Mesothelial cell of epicardium (in vitro differentiated cells): ENCODE data around the gene RALGDS. TPM values are rescaled to one million over a fixed set of nuclear protein-coding genes. Genes with fewer than 3 reads are reported as not detected.
"Not testable (repeated sequence)": the region's sequence is repeated elsewhere in the genome, so short reads cannot be mapped to it uniquely, and the experiment has no call there.

Experiments used
- DNase-seq, 2 experiments: peaks; one replicate each; pipeline ENCODE4 v3.0.0; 2021; ENCODE audit warnings: low spot score in 2 of 2; ENCODE audit not compliant: unreplicated experiment in 2 of 2
- H3K27ac Mint-ChIP-seq: 2 replicates; pipeline ENCODE4 v1.8.0; 2021; ENCODE audit warnings: mixed read lengths
- H3K27me3 Mint-ChIP-seq: 2 replicates; pipeline ENCODE4 v1.8.0; 2021; ENCODE audit warnings: low read depth, mixed read lengths
- H3K36me3 Mint-ChIP-seq: 2 replicates; pipeline ENCODE4 v1.8.0; 2021; ENCODE audit warnings: mixed read lengths
- H3K4me1 Mint-ChIP-seq: 2 replicates; pipeline ENCODE4 v1.8.0; 2021; ENCODE audit warnings: mixed read lengths
- H3K4me3 Mint-ChIP-seq: 2 replicates; pipeline ENCODE4 v1.8.0; 2021; ENCODE audit warnings: mild to moderate bottlenecking, moderate library complexity, mixed read lengths
- H3K9me3 Mint-ChIP-seq: 2 replicates; pipeline ENCODE4 v1.8.0; 2021; ENCODE audit warnings: mixed read lengths
- CTCF ChIP-seq: fragments of 200-600 bp; sonication (generic); IDR thresholded peaks from one replicate; pipeline ENCODE4 v1.5.0; 2021; ENCODE audit warnings: antibody characterized with exemption; ENCODE audit not compliant: unreplicated experiment
- total RNA-seq: library from RNA; stranded (reverse); gene quantifications from 3 replicates; pipeline ENCODE4 v1.2.1, GENCODE V29; 2021

RALGDS gene
- total RNA-seq, 1 donor from 2014 or later: 83.5 TPM

GRCh38 chr9:133073086-133074014, 47.7 kb downstream of the RALGDS start:
- DNase-seq: no peak
- Mint-ChIP-seq H3K27ac (no peak overlapping the region), H3K4me3 (no peak overlapping the region), H3K27me3 (no peaks in the 10 kb centered on the region), H3K4me1 (peaks cover 39% of the 10 kb centered on the region), H3K9me3 (no peaks in the 10 kb centered on the region), H3K36me3 (peaks cover 3% of the 10 kb centered on the region)
- TF ChIP-seq CTCF: no peak

- not testable (repeated sequence) for H3K9me3 Mint-ChIP-seq, H3K27ac Mint-ChIP-seq, H3K36me3 Mint-ChIP-seq, H3K4me3 Mint-ChIP-seq, DNase-seq, H3K27me3 Mint-ChIP-seq
- peaks cover 38% of the 10 kb centered on the region for H3K4me1 Mint-ChIP-seq
Measured at GRCh38 chr9:133072210-133072609, 48.8 kb downstream of the RALGDS start.

DNA sequence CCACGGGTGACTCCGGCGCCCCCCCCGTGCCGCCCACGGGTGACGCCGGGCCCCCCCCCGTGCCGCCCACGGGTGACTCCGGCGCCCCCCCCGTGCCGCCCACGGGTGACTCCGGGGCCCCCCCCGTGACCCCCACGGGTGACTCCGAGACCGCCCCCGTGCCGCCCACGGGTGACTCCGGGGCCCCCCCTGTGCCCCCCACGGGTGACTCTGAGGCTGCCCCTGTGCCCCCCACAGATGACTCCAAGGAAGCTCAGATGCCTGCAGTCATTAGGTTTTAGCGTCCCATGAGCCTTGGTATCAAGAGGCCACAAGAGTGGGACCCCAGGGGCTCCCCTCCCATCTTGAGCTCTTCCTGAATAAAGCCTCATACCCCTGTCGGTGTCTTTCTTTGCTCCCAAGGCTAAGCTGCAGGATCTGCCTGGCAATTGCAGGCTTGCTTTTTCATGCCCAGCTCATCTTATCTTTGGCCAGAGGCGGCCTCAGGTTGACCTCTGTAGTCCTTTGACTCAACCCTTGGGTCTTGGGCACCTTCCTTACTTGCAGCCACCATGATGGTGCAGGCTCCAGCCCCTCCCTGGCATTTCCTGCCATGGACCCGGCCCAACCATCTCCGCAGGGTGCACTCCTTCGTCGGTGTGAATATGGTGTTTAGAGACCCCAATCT, 49.4 kb downstream of the RALGDS start:
- H3K4me3 Mint-ChIP-seq: no peak overlapping the region
- H3K4me1 Mint-ChIP-seq: peaks cover 32% of the 10 kb centered on the region
- no peak for DNase-seq
- peaks cover 3% of the 10 kb centered on the region for H3K36me3 Mint-ChIP-seq
- no peaks in the 10 kb centered on the region for H3K9me3 Mint-ChIP-seq
- H3K27ac Mint-ChIP-seq: no peak overlapping the region
- TF ChIP-seq CTCF: no peak
- no peaks in the 10 kb centered on the region for H3K27me3 Mint-ChIP-seq

GRCh38 chr9:133070985-133071384, 50.1 kb downstream of the RALGDS start:
- not testable (repeated sequence) for H3K36me3 Mint-ChIP-seq, H3K27me3 Mint-ChIP-seq, H3K27ac Mint-ChIP-seq, DNase-seq, H3K4me3 Mint-ChIP-seq, H3K9me3 Mint-ChIP-seq
- H3K4me1 Mint-ChIP-seq: peaks cover 26% of the 10 kb centered on the region

DNA sequence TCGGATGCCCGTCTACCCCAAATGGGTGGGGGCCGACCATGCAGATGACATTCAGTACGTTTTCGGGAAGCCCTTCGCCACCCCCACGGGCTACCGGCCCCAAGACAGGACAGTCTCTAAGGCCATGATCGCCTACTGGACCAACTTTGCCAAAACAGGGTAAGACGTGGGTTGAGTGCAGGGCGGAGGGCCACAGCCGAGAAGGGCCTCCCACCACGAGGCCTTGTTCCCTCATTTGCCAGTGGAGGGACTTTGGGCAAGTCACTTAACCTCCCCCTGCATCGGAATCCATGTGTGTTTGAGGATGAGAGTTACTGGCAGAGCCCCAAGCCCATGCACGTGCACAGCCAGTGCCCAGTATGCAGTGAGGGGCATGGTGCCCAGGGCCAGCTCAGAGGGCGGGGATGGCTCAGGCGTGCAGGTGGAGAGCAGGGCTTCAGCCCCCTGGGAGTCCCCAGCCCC, 50.5 kb downstream of the RALGDS start:
- not testable (repeated sequence) for H3K27me3 Mint-ChIP-seq, H3K4me3 Mint-ChIP-seq, H3K27ac Mint-ChIP-seq, H3K36me3 Mint-ChIP-seq, H3K9me3 Mint-ChIP-seq, DNase-seq
- H3K4me1 Mint-ChIP-seq: peaks cover 21% of the 10 kb centered on the region

DNA sequence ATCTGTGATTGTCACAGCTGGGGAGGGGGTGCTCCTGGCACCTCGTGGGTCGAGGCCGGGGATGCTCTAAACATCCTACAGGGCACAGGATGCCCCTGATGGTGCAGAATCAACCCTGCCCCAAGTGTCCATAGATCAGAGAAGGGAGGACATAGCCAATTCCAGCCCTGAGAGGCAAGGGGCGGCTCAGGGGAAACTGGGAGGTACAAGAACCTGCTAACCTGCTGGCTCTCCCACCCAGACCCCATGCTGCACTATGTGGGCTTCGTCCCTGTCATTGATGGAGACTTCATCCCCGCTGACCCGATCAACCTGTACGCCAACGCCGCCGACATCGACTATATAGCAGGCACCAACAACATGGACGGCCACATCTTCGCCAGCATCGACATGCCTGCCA, 52.6 kb downstream of the RALGDS start:
- H3K4me1 Mint-ChIP-seq, H3K27ac Mint-ChIP-seq, H3K9me3 Mint-ChIP-seq, DNase-seq, H3K27me3 Mint-ChIP-seq, H3K4me3 Mint-ChIP-seq, H3K36me3 Mint-ChIP-seq: not testable (repeated sequence)

DNA sequence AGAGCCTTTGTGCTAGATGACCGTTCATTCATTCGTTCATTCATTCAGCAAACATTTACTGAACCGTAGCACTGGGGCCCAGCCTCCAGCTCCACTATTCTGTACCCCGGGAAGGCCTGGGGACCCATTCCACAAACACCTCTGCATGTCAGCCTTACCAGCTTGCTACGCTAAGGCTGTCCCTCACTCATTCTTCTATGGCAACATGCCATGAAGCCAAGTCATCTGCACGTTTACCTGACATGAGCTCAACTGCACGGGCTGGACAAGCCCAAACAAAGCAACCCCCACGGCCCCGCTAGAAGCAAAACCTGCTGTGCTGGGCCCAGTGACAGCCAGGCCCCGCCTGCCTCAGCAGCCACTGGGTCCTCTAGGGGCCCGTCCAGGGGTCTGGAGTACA, 53.2 kb downstream of the RALGDS start:
- H3K27ac Mint-ChIP-seq: no peak overlapping the region

More for the DNA sequence above, 53.2 kb downstream of the RALGDS start:
- Mint-ChIP-seq H3K9me3 (no peaks in the 10 kb centered on the region), H3K27me3 (no peaks in the 10 kb centered on the region), H3K4me1 (peaks cover 5% of the 10 kb centered on the region), H3K4me3 (no peak overlapping the region), H3K36me3 (peaks cover 3% of the 10 kb centered on the region)
- TF ChIP-seq CTCF: no peak
- no peak for DNase-seq
